GM12872 (cell line): Measurements from ENCODE around the gene RSPO3.

Experiments
- TF ChIP-seq, protein P1 (sequence below): IDR thresholded peaks from 3 replicates; pipeline ENCODE4 v1.5.1; 2011; ENCODE audit warnings: low read depth, mild to moderate bottlenecking, low read length, moderate library complexity; ENCODE audit not compliant: insufficient read depth

Gene RSPO3

DNA sequence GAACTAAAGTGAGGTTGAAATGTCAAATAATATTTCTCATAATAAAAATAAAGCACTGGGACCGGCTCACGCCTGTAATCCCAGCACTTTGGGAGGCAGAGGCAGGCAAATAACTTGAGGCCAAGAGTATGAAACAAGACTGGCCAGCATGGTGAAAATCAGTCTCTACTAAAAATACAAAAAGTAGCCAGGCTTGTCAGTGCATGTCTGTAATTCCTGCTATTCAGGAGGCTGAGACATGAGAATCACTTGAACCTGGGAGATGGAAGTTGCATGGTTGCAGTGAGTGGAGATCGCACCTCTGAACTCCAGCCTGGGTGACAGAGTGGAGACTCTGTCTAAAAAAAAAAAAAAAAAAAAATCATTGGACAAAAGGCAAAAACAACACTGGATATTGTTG is 38.4 kb upstream of the RSPO3 start:
- TF ChIP-seq, protein P1, sequence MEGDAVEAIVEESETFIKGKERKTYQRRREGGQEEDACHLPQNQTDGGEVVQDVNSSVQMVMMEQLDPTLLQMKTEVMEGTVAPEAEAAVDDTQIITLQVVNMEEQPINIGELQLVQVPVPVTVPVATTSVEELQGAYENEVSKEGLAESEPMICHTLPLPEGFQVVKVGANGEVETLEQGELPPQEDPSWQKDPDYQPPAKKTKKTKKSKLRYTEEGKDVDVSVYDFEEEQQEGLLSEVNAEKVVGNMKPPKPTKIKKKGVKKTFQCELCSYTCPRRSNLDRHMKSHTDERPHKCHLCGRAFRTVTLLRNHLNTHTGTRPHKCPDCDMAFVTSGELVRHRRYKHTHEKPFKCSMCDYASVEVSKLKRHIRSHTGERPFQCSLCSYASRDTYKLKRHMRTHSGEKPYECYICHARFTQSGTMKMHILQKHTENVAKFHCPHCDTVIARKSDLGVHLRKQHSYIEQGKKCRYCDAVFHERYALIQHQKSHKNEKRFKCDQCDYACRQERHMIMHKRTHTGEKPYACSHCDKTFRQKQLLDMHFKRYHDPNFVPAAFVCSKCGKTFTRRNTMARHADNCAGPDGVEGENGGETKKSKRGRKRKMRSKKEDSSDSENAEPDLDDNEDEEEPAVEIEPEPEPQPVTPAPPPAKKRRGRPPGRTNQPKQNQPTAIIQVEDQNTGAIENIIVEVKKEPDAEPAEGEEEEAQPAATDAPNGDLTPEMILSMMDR = no peak

GRCh38 chr6:127083231-127083962 is 35.1 kb upstream of the RSPO3 start:
- TF ChIP-seq, protein P1 = no peak

- TF ChIP-seq, protein P1 = no peak
Measured at GRCh38 chr6:127083963-127084310, 34.5 kb upstream of the RSPO3 start.

DNA sequence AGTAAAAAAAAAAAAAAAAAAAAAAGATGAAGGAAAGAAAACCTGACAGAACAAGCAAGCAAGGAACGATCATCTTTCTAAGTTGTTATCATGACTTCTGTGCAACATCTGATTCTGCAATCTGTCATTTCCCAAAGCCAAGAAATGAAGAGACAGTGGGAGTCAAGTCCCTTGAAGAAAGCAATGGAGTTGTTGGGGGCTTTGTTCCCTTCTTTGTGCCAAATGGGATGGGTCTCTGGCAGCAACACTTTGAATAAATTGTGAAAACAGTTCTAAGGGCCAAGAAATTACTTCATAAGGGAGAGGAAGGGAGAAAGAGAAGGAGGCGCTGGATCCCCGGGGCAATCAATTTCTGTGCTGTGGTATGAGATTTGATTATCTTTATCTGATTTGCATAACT is 33.3 kb upstream of the RSPO3 start:
- TF ChIP-seq, protein P1 = no peak

- TF ChIP-seq, protein P1 = no peak
Measured at GRCh38 chr6:127090051-127090450, 28.4 kb upstream of the RSPO3 start.

DNA sequence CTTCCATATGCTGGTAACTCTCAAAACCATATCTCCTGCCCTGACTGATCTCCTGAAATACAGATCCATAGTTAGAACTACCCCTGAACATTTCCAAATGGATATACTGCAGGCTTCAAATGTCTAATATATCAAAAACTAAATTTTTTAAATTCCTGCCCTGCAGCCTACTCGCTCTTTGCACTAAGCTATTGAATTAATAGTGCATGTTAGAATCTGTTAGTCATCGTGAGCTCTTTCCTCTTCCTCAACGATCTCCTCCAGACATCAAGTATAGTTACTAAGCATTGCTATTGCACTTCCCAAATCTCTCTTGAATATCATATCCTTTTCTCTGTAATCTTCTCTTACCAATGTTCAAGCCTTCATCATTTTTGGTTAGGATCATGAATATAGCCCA is 26.0 kb upstream of the RSPO3 start:
- TF ChIP-seq, protein P1 = no peak

GRCh38 chr6:127094791-127095190 is 23.7 kb upstream of the RSPO3 start:
- TF ChIP-seq, protein P1 = no peak
